ENCODE results near the gene ZSWIM3. TPM values are rescaled to one million over a fixed set of nuclear protein-coding genes. Genes with fewer than 3 reads are reported as not detected.

The ZSWIM3 gene
- total and polyA plus RNA-seq, 2 of the 8 experiments (the other 6 are each of a cell fraction or from before 2014, with no cell fraction given): 5.5 to 6.9 TPM

GRCh38 chr20:45822857-45823256 is 34.6 kb upstream of the ZSWIM3 start (continued):
- TF ChIP-seq, protein P1, sequence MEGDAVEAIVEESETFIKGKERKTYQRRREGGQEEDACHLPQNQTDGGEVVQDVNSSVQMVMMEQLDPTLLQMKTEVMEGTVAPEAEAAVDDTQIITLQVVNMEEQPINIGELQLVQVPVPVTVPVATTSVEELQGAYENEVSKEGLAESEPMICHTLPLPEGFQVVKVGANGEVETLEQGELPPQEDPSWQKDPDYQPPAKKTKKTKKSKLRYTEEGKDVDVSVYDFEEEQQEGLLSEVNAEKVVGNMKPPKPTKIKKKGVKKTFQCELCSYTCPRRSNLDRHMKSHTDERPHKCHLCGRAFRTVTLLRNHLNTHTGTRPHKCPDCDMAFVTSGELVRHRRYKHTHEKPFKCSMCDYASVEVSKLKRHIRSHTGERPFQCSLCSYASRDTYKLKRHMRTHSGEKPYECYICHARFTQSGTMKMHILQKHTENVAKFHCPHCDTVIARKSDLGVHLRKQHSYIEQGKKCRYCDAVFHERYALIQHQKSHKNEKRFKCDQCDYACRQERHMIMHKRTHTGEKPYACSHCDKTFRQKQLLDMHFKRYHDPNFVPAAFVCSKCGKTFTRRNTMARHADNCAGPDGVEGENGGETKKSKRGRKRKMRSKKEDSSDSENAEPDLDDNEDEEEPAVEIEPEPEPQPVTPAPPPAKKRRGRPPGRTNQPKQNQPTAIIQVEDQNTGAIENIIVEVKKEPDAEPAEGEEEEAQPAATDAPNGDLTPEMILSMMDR (IDR thresholded peaks at IDR 0.05; ENCODE audit: control extremely low read depth in 1 of 3, insufficient read depth in 1 of 3, low read depth in 1 of 3, low read length in 3 of 3): no peak
- TF ChIP-seq KDM5A (IDR thresholded peaks at IDR 0.05; ENCODE audit: low read length) (no peak), MAFK (IDR thresholded peaks at IDR 0.05; ENCODE audit: low read depth, low read length) (no peak), CEBPB (IDR thresholded peaks at IDR 0.05; ENCODE audit: low read depth, low read length) (no peak)
